Kidney epithelial cell (primary cell): ENCODE results near the gene UNC13A. TPM values are rescaled to one million over a fixed set of nuclear protein-coding genes. Genes with fewer than 3 reads are reported as not detected.

ENCODE experiments used
- DNase-seq: peaks from one replicate; pipeline ENCODE4 v3.0.0-alpha.2; 2010; ENCODE audit warnings: low read depth
- H3K27me3 ChIP-seq: 2 replicates; pipeline ENCODE4 v1.6.0; 2011; ENCODE audit warnings: low read length; ENCODE audit not compliant: control insufficient read depth, insufficient read depth
- H3K36me3 ChIP-seq: 2 replicates; pipeline ENCODE4 v1.5.1; 2011; ENCODE audit warnings: low read length; ENCODE audit not compliant: control insufficient read depth, insufficient read depth
- H3K4me3 ChIP-seq: 2 replicates; pipeline ENCODE4 v1.5.1; 2011; ENCODE audit warnings: low read depth, mild to moderate bottlenecking, control low read depth, low read length
- CTCF ChIP-seq: IDR thresholded peaks from 2 replicates; pipeline ENCODE4 v1.5.1; 2011; ENCODE audit warnings: mild to moderate bottlenecking, moderate library complexity, low read length, control low read depth, inconsistent platforms; ENCODE audit not compliant: insufficient read depth, poor library complexity, severe bottlenecking
- total RNA-seq: library from RNA; depleted of rRNA; stranded (reverse); fragments of >200 nt; gene quantifications from 2 replicates; pipeline ENCODE4 v1.2.3, GENCODE V29; 2015

UNC13A gene
- total RNA-seq, 1 donor from 2014 or later, result 2.0 TPM

DNA sequence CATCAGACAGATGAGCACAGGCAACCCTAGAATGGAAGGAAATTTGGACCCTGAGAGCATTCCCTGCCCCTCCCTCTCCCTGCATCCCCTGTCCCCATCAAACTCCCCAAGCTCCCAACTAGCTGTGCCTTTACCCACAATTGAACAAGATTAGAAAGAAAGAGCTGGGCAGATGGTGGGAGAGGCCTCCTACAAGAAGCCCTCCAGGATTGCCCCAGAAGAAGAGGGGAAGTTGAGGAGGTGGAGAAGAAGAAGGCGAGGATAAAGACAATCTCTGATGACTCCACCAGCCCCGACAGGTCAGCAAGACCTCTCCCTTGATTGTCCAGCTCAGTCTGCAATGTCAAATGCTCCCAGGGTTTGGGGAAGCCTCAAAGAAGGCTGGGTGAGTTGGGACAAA lies 11.9 kb downstream of the UNC13A start:
- no peak overlapping the region for H3K4me3 ChIP-seq
- no peak for TF ChIP-seq CTCF

GRCh38 chr19:17673937-17674799 lies 14.0 kb downstream of the UNC13A start:
- TF ChIP-seq CTCF, result no peak
- Histone ChIP-seq H3K4me3 (no peak overlapping the region), H3K27me3 (peaks cover 4% of the 10 kb centered on the region), H3K36me3 (no peaks in the 10 kb centered on the region)
- DNase-seq, result no peak

More for the DNA sequence above, 11.9 kb downstream of the UNC13A start:
- Histone ChIP-seq H3K36me3 (no peaks in the 10 kb centered on the region), H3K27me3 (peaks cover 19% of the 10 kb centered on the region)
- no peak for DNase-seq

DNA sequence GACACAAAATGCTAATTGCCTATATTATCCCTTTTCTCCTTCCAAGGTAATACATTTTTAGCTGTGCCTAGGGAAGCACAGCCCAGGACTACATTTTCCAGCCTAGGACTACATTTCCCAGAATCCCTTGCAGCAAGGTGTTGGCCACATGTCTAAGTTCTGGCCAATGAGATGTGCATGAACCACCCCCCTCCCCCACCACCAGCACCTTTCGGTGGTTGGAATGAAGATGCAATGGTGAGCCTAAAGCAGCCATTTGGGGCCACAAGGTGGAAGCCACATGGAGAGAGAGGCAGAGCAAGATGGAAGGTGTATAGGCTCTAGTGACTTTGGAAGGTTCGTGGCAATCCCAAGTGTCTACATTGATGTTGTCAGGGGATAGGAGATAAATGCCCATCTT lies 16.2 kb downstream of the UNC13A start:
- no peak for DNase-seq
- Histone ChIP-seq H3K36me3 (no peaks in the 10 kb centered on the region), H3K27me3 (peaks cover 4% of the 10 kb centered on the region), H3K4me3 (no peak overlapping the region)
- no peak for TF ChIP-seq CTCF

DNA sequence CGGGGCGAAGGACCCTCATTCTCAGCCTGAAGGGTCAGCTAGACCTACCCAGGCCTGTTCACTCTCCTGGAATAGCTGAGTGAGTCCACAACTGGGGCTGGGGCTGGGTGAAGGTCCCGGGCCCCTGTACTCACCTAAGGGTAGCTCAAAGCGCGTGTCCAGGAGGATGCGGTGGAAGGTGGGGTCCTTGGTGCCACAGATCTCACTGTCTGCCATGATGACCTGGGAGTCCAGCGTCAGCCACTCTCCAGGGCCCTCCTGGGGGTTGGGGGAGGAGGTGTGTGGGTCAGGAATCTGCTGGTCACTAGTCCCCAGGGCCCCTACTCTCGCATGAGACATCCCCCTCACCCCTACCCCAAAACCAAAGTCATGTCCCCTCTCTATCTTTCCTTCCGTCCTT lies 18.7 kb downstream of the UNC13A start:
- no peak overlapping the region for H3K4me3 ChIP-seq
- DNase-seq, result no peak
- H3K27me3 ChIP-seq, result no peaks in the 10 kb centered on the region
- TF ChIP-seq CTCF, result no peak
- no peaks in the 10 kb centered on the region for H3K36me3 ChIP-seq

- no peak for DNase-seq
- Histone ChIP-seq H3K4me3 (no peak overlapping the region), H3K27me3 (no peaks in the 10 kb centered on the region), H3K36me3 (no peaks in the 10 kb centered on the region)
- TF ChIP-seq CTCF, result no peak
Observed at GRCh38 chr19:17665058-17665457, 23.1 kb downstream of the UNC13A start.

- Histone ChIP-seq H3K4me3 (no peak overlapping the region), H3K27me3 (no peaks in the 10 kb centered on the region), H3K36me3 (no peaks in the 10 kb centered on the region)
- DNase-seq, result no peak
- no peak for TF ChIP-seq CTCF
Observed at GRCh38 chr19:17659996-17660395, 28.2 kb downstream of the UNC13A start.
